Neural crest cell (in vitro differentiated cells): ENCODE data around the gene NLRP8. TPM values are rescaled to one million over a fixed set of nuclear protein-coding genes. Genes with fewer than 3 reads are reported as not detected.
"Not testable (repeated sequence)": the region's sequence is repeated elsewhere in the genome, so short reads cannot be mapped to it uniquely, and the experiment has no call there.

Source experiments
- DNase-seq: peaks from one replicate; pipeline ENCODE4 v3.0.0; 2021; ENCODE audit warnings: low read depth, mixed read lengths, low spot score
- H3K27ac Mint-ChIP-seq: one replicate; pipeline ENCODE4 v1.8.0; 2021; ENCODE audit warnings: mild to moderate bottlenecking, mixed read lengths; ENCODE audit not compliant: unreplicated experiment
- H3K27me3 Mint-ChIP-seq: 2 replicates; pipeline ENCODE4 v1.8.0; 2021; ENCODE audit warnings: low read depth, mild to moderate bottlenecking, mixed read lengths
- H3K36me3 Mint-ChIP-seq: 2 replicates; pipeline ENCODE4 v1.8.0; 2021; ENCODE audit warnings: low read depth, mild to moderate bottlenecking, mixed read lengths
- H3K4me1 Mint-ChIP-seq: 2 replicates; pipeline ENCODE4 v1.8.0; 2021; ENCODE audit warnings: mixed read lengths
- H3K4me3 Mint-ChIP-seq: one replicate; pipeline ENCODE4 v1.8.0; 2021; ENCODE audit warnings: mild to moderate bottlenecking, mixed read lengths
- H3K9me3 Mint-ChIP-seq: 2 replicates; pipeline ENCODE4 v1.8.0; 2021; ENCODE audit warnings: mixed read lengths
- CTCF ChIP-seq: fragments of 200-600 bp; sonication (generic); conservative IDR thresholded peaks from 2 replicates; pipeline ENCODE4 v1.5.0; 2021; ENCODE audit warnings: antibody characterized with exemption, mild to moderate bottlenecking
- total RNA-seq: library from RNA; stranded (reverse); gene quantifications from 2 replicates; pipeline ENCODE4 v1.2.1, GENCODE V29; 2021

NLRP8 gene
- total RNA-seq, 1 donor from 2014 or later = not detected

GRCh38 chr19:56014765-56015164, 67.1 kb downstream of the NLRP8 start:
- no peak for TF ChIP-seq CTCF
- no peaks in the 10 kb centered on the region for H3K4me1 Mint-ChIP-seq
- no peak overlapping the region for H3K27ac Mint-ChIP-seq
- H3K4me3 Mint-ChIP-seq = no peak overlapping the region
- DNase-seq = no peak
- H3K9me3 Mint-ChIP-seq = peaks cover 22% of the 10 kb centered on the region
- H3K36me3 Mint-ChIP-seq = peaks cover 3% of the 10 kb centered on the region
- no peaks in the 10 kb centered on the region for H3K27me3 Mint-ChIP-seq

DNA sequence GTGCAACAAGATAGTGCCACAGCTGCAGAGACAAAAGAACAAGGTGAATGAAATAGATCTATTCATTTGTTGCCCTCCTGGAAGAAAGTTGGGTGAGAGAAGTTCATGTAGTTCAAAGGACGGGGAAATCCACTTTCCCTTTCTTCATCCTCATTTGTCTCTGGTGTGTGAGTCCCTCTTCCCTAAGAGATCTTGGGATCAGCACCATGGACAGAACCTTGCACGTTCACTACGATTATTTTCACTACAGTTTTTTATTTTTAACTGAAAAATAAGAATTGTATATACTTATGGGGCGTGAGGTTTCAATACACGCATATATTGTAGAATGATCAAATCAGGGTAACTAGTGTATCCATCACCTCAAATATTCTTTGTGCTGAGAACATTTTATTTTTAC, 68.1 kb downstream of the NLRP8 start:
- no peaks in the 10 kb centered on the region for H3K27me3 Mint-ChIP-seq
- peaks cover 22% of the 10 kb centered on the region for H3K9me3 Mint-ChIP-seq
- DNase-seq = no peak
- no peak overlapping the region for H3K4me3 Mint-ChIP-seq
- peaks cover 3% of the 10 kb centered on the region for H3K36me3 Mint-ChIP-seq
- no peak for TF ChIP-seq CTCF
- no peaks in the 10 kb centered on the region for H3K4me1 Mint-ChIP-seq
- no peak overlapping the region for H3K27ac Mint-ChIP-seq

DNA sequence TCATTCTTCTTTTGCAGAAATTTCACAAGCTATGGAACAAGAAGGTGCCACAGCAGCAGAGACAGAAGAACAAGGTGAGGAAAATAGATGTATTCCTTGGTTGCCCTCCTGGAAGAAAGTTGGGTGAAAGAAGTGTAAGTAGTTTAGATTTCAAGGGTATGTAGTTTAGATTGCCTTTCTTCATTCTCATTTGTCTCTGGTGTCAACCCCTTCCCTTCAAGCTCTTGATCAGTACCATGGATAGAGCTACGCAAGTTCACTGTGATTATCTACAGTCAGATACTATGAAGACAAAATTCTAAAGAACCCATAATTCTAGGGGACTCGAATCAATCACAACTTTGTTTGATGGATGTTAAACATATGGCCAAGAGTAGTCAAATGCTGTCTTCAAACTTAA, 71.7 kb downstream of the NLRP8 start:
- not testable (repeated sequence) for H3K4me3 Mint-ChIP-seq, H3K27me3 Mint-ChIP-seq, H3K27ac Mint-ChIP-seq, DNase-seq, H3K36me3 Mint-ChIP-seq, H3K4me1 Mint-ChIP-seq
- peaks cover 25% of the 10 kb centered on the region for H3K9me3 Mint-ChIP-seq

DNA sequence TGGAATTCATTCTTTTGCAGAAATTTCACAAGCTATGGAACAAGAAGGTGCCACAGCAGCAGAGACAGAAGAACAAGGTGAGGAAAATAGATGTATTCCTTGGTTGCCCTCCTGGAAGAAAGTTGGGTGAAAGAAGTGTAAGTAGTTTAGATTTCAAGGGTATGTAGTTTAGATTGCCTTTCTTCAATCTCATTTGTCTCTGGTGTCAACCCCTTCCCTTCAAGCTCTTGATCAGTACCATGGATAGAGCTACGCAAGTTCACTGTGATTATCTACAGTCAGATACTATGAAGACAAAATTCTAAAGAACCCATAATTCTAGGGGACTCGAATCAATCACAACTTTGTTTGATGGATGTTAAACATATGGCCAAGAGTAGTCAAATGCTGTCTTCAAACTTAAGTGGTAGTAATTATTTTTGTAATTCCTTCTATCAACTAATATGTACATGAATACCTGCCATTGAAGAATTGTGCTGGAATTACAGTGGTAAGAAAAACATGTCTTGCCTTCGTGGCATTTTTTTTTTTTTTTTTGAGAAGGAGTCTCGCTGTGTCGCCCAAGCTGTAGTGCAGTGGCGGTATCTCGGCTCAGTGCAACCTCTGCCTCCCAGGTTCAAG, 72.8 kb downstream of the NLRP8 start:
- peaks cover 22% of the 10 kb centered on the region for H3K9me3 Mint-ChIP-seq
- H3K4me1 Mint-ChIP-seq, H3K36me3 Mint-ChIP-seq, H3K27ac Mint-ChIP-seq, H3K4me3 Mint-ChIP-seq, H3K27me3 Mint-ChIP-seq, DNase-seq: not testable (repeated sequence)

- no peak overlapping the region for H3K4me3 Mint-ChIP-seq
- no peaks in the 10 kb centered on the region for H3K27me3 Mint-ChIP-seq
- H3K27ac Mint-ChIP-seq = no peak overlapping the region
- no peak for TF ChIP-seq CTCF
- peaks cover 5% of the 10 kb centered on the region for H3K36me3 Mint-ChIP-seq
- H3K4me1 Mint-ChIP-seq = no peaks in the 10 kb centered on the region
- peaks cover 9% of the 10 kb centered on the region for H3K9me3 Mint-ChIP-seq
- DNase-seq = no peak
Measured at GRCh38 chr19:56026769-56027168, 79.1 kb downstream of the NLRP8 start.

Other genes starting within 250 kb of the NLRP8 start
- gene NLRP9, start 209.4 kb upstream of the NLRP8 start, total RNA-seq = not detected in 2 replicates
- gene RFPL4A, start 188.7 kb upstream of the NLRP8 start, total RNA-seq = not detected in 2 replicates
- gene RFPL4AL1, start 178.7 kb upstream of the NLRP8 start, total RNA-seq = not detected in 2 replicates
- not detected in 2 replicates for gene NLRP11, start 115.8 kb upstream of the NLRP8 start, total RNA-seq
- not detected in 2 replicates for gene NLRP4, start 111.3 kb upstream of the NLRP8 start, total RNA-seq
- gene NLRP13, start 15.5 kb upstream of the NLRP8 start, total RNA-seq = not detected in 2 replicates
- not detected in 2 replicates for gene NLRP5, start 38.9 kb downstream of the NLRP8 start, total RNA-seq
- gene ZNF787, start 173.5 kb downstream of the NLRP8 start, total RNA-seq = 47.7 and 48.1 TPM in 2 replicates
- gene ZNF444, start 193.5 kb downstream of the NLRP8 start, total RNA-seq = 47.5 and 51.5 TPM in 2 replicates
- 0.37 TPM in 1 of 2 replicates, not detected in the other for gene GALP, start 228.2 kb downstream of the NLRP8 start, total RNA-seq
- not detected in 2 replicates for gene ZSCAN5B, start 250.0 kb downstream of the NLRP8 start, total RNA-seq